ENCODE results near the gene BLM.
A peak's percentile ranks its signal among the peaks of the same experiment; 100 is the strongest.
"Not testable (repeated sequence)": the region's sequence is repeated elsewhere in the genome, so short reads cannot be mapped to it uniquely, and the experiment has no call there.

The BLM gene

GRCh38 chr15:90716976-90717821 lies at the start of gene BLM:
BLM (plus strand) TSS chr15:90717346; CDS start chr15:90747393, 30,047 bp downstream.
- DNase-seq: peak; percentile 98

DNA sequence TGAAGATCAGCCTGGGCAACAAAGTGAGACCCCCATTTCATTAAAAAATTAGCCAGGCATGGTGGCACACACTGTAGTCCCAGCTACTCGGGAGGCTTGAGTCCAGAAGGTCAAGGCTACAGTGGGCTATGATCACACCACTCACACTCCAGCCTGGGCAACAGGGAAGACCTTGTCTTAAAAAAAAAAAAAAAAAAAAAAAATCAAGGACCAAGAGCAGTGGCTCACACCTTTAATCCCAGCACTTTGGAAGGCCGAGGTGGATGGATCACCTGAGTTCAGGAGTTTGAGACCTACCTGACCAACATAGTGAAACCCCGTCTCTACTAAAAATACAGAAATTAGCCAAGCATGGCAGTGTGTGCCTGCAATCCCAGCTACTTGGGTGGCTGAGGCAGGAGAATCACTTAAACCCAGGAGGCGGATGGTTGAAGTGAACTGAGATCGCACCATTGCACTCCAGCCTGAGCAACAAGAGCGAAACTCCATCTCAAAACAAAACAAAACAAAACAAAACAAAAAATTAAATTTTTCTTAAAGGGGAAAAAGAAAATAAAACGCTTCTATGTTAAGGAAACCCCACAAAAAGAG lies 49.3 kb upstream of the BLM start:
- not testable (repeated sequence) for DNase-seq

GRCh38 chr15:90670631-90671030 lies 46.5 kb upstream of the BLM start:
- not testable (repeated sequence) for DNase-seq

DNA sequence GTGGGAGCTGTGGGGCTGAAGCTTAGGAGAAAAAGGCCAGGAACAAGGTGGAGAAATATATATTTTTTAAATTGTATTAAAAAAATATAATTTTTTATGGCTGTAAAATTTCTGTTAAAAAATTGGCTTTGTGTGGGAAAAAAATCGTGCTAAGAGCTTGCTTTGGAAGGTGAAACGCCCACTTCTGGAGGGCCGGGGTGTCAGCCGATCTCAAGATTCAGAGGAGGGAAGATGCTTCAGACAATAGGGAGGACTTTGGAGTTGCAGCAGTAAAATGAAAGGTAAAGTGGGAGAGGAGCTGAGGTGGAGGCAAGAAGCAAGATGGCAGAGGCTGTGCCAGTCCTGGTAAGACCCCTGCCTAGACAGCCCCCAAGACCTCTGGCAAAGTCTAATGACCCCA lies 45.9 kb upstream of the BLM start:
- no peak for DNase-seq

- not testable (repeated sequence) for DNase-seq
These were observed 43.8 kb upstream of the BLM start for GRCh38 chr15:90673357-90673756.

- no peak for DNase-seq
These were observed 42.7 kb upstream of the BLM start for GRCh38 chr15:90674476-90674875.

DNA sequence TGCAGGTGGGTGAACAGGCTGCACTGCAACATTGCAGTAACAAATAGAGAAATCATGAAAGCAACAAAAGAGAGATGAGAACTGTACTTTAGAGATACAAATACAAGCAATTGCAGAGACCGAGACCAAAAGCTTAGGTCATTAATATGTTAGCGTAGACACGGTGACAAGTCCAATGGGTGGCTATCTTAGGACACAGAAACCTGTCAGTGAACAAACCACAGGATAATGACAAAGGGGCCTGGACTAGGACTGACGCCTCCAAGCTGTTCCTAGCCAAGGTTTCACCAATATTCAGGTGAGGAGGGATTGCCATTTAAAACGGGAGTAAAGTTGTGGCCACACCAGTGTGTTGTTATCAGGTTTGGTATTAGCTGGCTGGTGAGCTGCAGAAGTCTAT lies 41.7 kb upstream of the BLM start:
- no peak for DNase-seq

DNA sequence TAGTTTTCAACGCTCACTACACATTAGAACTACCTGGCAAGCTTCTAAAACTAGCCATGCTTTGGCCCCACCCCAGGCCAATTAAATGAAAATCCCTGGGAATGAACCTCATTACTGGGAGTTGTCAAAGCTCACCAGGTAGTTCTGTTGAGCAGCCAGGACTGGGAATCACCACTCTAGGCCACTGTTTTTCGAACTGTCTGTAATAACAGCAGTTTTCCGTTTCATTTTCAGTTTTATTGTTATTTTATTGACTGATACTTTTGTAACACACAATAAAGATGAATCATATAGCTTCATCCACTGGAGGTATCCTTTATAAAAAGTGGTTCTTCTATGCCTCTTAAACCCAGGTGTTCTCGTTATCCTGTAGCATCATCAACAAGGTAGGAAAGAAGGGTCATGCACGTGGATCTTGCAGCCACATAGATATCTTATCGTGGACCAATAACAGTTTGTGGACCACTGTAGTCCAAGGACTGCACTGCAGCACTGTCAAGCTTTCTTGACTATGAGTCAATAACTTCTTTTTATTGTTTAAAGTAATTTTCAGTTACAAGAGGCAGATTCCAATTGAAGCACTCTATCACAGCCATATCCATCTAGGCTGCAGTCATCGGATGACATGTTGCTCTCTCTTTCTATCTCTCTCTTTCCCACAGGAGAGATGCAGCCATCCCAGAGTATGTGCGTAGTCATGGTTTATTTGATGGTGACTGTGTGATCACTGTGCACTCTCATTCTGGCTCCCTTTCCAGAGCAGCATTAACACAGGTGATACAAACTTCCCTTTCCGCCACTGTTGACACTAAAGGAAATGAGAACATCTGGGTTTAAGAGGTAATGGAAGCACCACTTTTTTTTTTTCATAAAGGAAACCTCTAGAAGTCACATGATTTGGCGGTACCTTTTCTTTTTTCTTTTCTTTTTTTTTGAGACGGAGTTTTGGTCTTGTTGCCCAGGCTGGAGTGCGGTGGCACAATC lies 39.0 kb upstream of the BLM start:
- peak; percentile 44 for DNase-seq

- no peak for DNase-seq
These were observed 37.2 kb upstream of the BLM start for GRCh38 chr15:90679959-90680358.

GRCh38 chr15:90680371-90680935 lies 36.7 kb upstream of the BLM start:
- no peak for DNase-seq

DNA sequence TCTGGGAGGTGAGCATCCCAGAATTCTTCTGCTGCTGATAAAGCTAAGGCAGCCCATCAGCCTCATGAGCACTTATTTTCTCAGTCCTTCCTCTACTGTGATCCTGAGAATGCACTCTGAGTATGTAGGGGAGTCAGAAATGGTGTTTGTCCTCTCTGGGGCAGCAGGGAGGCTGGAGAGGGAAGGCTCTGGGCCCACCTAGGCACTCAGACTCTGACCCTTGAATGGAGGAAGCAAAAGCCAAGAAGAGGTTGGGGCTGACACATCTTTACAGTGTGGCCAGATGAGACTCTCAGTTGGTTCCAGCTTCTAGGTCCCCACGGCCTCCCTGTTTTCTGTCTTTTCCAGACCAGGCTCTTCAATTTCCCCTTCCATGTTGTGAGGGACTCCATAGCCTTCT lies 36.1 kb upstream of the BLM start:
- DNase-seq: no peak

- DNase-seq: no peak
These were observed 35.7 kb upstream of the BLM start for GRCh38 chr15:90681480-90681879.

DNA sequence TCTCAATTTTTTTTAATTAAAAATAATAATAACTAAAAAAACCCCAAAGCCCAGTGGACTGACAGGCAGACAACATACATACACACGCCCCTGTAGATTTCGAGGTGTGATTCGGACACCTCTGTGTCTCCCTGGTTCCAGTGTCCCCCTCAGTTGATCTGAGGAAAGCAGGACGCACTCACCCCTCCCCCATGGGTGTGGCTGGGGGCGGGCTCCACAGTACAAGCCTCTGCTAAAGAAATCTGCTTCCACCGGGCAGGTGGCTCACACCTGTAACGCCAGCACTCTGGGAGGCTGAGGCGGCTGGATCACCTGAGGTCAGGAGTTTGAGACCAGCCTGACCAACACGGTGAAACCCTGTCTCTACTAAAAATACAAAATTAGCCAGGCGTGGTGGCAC lies 33.8 kb upstream of the BLM start:
- DNase-seq: no peak

GRCh38 chr15:90683876-90684275 lies 33.3 kb upstream of the BLM start:
- no peak for DNase-seq

GRCh38 chr15:90684281-90684680 lies 32.9 kb upstream of the BLM start:
- DNase-seq: no peak

DNA sequence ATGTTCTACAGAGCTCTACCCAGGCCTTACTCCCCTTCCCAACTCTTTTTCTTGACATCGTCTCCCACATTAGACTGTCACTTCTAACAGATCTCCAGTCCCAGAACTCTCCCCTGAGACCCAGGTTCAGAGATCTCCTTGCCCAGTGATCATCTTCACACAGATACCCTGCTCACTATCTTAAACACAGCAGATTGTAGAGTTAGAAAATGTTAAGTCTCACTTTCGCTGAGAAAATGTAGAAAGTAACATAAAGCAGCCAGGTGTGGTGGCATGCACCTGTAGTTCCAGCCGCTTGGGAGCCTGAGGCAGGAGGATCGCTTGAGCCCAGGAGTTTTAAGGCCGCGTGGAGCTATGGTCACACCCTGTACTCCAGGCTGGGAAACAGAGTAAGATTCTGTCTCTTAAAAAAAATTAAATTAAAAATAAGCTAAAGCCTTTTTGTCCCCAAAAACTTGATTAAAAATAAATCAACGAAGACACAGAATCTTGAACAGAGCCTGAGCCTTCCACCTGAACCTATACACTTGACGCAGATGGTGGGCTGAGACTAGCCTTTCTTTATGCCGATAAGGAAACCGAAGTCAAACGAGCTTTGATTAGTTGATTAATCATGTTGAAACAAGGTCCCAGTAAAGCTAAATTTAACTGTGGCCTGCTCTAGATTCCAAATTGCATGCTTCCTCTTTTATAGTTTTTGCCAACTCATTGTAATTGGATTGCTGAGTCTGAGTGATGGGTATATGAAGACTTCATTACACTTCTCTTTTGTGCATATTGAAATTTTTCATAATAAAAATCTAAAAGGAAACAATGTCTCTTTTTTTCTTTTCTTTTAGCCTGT lies 31.3 kb upstream of the BLM start:
- DNase-seq: no peak

- DNase-seq: peak; percentile 93
These were observed 30.5 kb upstream of the BLM start for GRCh38 chr15:90686435-90687218.

- DNase-seq: not testable (repeated sequence)
These were observed 27.7 kb upstream of the BLM start for GRCh38 chr15:90689326-90689961.

GRCh38 chr15:90690585-90690984 lies 26.6 kb upstream of the BLM start:
- no peak for DNase-seq

GRCh38 chr15:90691369-90691768 lies 25.8 kb upstream of the BLM start:
- DNase-seq: no peak

All from activated CD4-positive, alpha-beta T cell treated with anti-CD3 and anti-CD28 coated beads, Interleukin-2, amount 50 U/mL, for 16 hours (primary cell).